ENCODE results near the gene IFI27L1.
A peak's percentile ranks its signal among the peaks of the same experiment; 100 is the strongest.

IFI27L1 gene

DNA sequence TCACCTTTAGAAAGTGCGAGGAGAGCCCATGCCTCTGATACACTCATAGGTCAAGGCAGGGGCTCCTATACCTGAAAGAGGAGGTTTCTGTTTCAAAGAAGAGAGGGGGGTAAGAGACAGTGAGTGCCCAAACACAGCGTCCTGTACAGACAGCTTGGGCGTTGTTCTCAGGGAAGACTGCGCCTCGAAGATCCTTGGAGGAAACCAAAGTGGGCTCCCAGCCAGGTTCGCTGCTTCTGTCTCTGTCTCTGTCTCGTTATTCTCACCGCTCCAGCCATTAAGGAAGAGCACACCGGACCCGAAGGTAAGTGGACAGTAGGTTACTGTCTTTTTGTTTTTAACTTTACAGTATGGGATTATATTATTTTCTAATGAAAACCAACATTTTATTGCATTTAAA lies 23.6 kb downstream of the IFI27L1 start:
- no peak overlapping the region for H3K4me3 ChIP-seq (replicated peaks; ENCODE audit: low read depth, low read length)
- TF ChIP-seq, protein P1, sequence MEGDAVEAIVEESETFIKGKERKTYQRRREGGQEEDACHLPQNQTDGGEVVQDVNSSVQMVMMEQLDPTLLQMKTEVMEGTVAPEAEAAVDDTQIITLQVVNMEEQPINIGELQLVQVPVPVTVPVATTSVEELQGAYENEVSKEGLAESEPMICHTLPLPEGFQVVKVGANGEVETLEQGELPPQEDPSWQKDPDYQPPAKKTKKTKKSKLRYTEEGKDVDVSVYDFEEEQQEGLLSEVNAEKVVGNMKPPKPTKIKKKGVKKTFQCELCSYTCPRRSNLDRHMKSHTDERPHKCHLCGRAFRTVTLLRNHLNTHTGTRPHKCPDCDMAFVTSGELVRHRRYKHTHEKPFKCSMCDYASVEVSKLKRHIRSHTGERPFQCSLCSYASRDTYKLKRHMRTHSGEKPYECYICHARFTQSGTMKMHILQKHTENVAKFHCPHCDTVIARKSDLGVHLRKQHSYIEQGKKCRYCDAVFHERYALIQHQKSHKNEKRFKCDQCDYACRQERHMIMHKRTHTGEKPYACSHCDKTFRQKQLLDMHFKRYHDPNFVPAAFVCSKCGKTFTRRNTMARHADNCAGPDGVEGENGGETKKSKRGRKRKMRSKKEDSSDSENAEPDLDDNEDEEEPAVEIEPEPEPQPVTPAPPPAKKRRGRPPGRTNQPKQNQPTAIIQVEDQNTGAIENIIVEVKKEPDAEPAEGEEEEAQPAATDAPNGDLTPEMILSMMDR (IDR thresholded peaks at IDR 0.05; ENCODE audit: low read length, missing control alignments): no peak
- DNase-seq (ENCODE audit: low read depth): no peak

DNA sequence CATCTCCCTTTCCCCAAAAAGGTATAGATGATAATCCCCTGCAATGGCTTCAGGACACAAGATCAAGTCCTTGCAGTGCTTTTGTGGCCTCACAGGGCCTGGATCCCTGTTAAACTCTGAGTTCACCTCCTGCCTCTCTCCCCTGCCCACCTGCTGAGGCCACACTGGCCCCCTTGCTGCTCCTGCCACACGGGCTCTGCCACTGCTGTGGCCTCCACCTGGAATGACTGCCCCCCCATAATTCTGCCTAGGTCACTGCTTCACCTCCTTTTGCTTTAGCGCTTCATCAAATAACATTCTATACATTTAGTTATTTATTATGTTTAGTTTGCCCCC lies 28.8 kb downstream of the IFI27L1 start:
- DNase-seq (ENCODE audit: low read depth): no peak
- TF ChIP-seq, protein P1 (IDR thresholded peaks at IDR 0.05; ENCODE audit: low read length, missing control alignments): no peak
- no peak overlapping the region for H3K4me3 ChIP-seq (replicated peaks; ENCODE audit: low read depth, low read length)

DNA sequence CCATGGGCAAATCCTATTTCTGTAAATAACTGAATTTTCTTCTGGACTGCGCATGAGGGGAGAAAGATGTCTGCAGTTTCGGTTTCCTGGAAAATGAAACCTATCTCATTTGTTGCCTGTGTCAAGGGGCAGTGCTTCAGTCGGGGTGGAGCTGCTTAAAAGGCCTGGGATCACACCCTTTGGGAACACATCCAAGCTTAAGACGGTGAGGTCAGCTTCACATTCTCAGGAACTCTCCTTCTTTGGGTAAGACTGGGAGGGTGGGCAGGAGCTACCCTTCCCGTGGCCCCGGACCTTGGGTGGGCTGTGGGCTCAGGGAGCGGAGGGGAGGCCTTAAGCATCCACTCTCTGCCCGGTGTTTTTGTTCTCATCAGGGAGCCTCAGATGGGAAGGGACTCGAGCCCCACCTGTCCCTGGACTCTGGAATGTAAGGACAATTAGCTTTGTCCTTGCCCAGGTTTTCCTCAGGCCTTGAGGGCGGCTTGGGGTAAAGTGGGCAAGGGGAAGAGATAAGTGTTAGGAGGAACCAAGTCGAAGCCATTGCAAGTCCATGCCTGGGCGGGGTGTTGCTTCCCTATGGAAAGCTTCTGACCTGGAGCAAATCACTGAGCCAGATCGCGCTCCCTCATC lies 29.6 kb downstream of the IFI27L1 start, which contains the start of gene IFI27:
Gene IFI27, plus strand, starts transcription at position 185 of the 630 bp plus-strand sequence.
- DNase-seq (ENCODE audit: low read depth): peak; percentile 64
- TF ChIP-seq, protein P1 (IDR thresholded peaks at IDR 0.05; ENCODE audit: low read length, missing control alignments): no peak
- no peak within 1 kb of the TSS for H3K4me3 ChIP-seq (replicated peaks; ENCODE audit: low read depth, low read length)

DNA sequence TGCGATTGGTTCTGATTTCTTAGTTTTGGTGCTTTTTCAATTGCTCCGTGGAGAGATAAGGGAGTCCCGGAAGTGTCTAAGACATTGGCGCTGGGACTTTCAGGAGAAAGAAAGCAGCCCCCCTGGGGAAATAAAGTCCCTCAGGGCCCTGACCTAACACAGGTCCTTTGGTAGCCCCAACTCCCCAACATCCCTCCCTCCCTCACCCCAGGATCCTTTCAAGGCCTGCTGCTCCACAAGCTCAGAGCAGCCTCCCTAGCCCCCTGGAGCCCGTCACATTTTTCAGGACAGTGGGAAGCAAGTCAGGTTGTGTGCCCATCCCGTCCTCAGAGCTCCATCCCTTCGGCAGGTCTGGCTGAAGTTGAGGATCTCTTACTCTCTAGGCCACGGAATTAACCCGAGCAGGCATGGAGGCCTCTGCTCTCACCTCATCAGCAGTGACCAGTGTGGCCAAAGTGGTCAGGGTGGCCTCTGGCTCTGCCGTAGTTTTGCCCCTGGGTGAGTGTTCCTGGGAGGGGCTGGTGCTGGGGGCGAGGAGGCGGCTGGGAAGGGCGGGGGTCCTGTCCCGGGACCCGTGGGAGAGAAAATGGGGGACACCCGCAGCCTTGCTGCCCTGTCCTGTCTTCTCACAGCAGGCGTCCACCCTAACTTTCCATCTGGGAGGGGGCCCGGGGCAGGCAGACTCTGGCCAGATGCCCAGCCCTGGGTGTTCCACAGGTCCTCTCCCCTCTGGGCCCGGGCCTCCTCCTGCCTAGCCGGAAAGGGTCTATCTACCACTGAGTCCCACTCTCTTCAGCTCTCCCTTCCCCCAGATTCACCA lies 30.4 kb downstream of the IFI27L1 start:
- no peak overlapping the region for H3K4me3 ChIP-seq (replicated peaks; ENCODE audit: low read depth, low read length)
- no peak for DNase-seq (ENCODE audit: low read depth)

DNA sequence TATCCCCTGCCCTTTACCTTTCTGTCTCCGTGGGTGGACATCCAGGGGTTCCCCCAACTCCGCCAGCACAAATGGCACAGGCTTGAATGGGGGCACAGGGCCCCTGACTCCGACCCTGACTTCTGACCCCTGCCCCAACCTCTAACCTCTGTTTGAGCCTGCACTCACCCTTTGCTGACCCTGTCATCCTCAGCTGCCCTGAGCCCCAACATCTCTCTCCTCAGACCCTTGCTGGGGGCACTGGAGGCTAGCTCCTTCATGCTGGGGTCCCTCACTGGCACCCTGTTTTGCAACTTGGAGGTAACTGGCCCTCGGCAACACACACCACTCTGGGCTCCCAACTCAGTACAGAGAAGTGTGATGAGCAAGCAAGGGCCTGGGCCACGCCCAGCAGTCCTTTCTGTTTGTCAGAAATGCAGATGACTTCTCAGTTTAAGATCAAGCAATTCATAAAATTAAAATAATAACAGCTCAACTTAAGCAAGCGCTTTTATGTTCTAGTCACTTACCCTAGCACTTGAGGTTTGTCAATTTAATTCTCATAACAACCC lies 31.5 kb downstream of the IFI27L1 start:
- TF ChIP-seq, protein P1 (IDR thresholded peaks at IDR 0.05; ENCODE audit: low read length, missing control alignments): no peak
- H3K4me3 ChIP-seq (replicated peaks; ENCODE audit: low read depth, low read length): no peak overlapping the region
- DNase-seq (ENCODE audit: low read depth): no peak

More for the DNA sequence above, 30.4 kb downstream of the IFI27L1 start:
- TF ChIP-seq, protein P1 (IDR thresholded peaks at IDR 0.05; ENCODE audit: low read length, missing control alignments): no peak

DNA sequence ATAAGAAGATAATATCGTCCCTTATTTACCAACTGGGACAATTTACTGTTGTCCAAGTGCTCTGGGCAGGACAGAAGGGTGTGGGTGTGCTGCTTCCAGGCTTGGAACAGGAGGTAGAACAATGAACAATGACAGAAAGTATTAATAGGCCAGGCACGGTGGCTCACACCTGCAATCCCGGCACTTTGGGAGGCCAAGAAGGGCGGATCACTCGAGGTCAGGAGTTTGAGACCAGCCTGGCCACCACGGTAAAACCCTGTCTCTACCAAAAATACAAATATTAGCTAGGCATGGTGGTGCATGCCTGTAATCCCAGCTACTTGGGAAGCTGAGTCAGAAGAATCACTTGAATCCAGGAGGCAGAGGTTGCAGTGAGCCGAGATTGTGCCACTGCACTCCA lies 32.0 kb downstream of the IFI27L1 start:
- H3K4me3 ChIP-seq (replicated peaks; ENCODE audit: low read depth, low read length): no peak overlapping the region
- TF ChIP-seq, protein P1 (IDR thresholded peaks at IDR 0.05; ENCODE audit: low read length, missing control alignments): no peak
- DNase-seq (ENCODE audit: low read depth): no peak

All from fibroblast of pulmonary artery (primary cell).